GM18511 (cell line): ENCODE results near the gene CENPN.

Source experiments
- ATAC-seq: cut with Tn5 transposase; IDR thresholded peaks from one replicate; pipeline ENCODE4 v1.9.1; 2021; ENCODE audit warnings: mild to moderate bottlenecking, moderate library complexity; ENCODE audit not compliant: unreplicated experiment

CENPN gene

GRCh38 chr16:81006813-81007695, at the start of gene CENPN, which contains the start of gene CMC2:
CENPN (plus strand) TSS chr16:81007214; CDS start chr16:81011940, 4,726 bp downstream.
CMC2 (minus strand) TSS chr16:81006885; CDS start chr16:80997394, 9,491 bp downstream.
- ATAC-seq = peak; percentile 87

- ATAC-seq = no peak
Measured at GRCh38 chr16:80958284-80958683, 48.7 kb upstream of the CENPN start.

GRCh38 chr16:80962879-80963278, 44.1 kb upstream of the CENPN start:
- ATAC-seq = no peak

GRCh38 chr16:80964351-80964750, 42.7 kb upstream of the CENPN start:
- no peak for ATAC-seq

GRCh38 chr16:80966617-80967016, 40.4 kb upstream of the CENPN start:
- no peak for ATAC-seq

- no peak for ATAC-seq
Measured at GRCh38 chr16:80968386-80969113, 38.5 kb upstream of the CENPN start.

GRCh38 chr16:80969114-80969484, 37.9 kb upstream of the CENPN start:
- ATAC-seq = no peak

- peak; percentile 84 for ATAC-seq
Measured at GRCh38 chr16:80971819-80972218, 35.2 kb upstream of the CENPN start.

GRCh38 chr16:80972611-80973010, 34.4 kb upstream of the CENPN start:
- ATAC-seq = no peak

- ATAC-seq = no peak
Measured at GRCh38 chr16:80973991-80974390, 33.0 kb upstream of the CENPN start.

GRCh38 chr16:80974649-80975376, 32.2 kb upstream of the CENPN start:
- no peak for ATAC-seq

GRCh38 chr16:80976946-80977345, 30.1 kb upstream of the CENPN start:
- ATAC-seq = no peak

GRCh38 chr16:80981103-80981502, 25.9 kb upstream of the CENPN start:
- ATAC-seq = no peak

- ATAC-seq = no peak
Measured at GRCh38 chr16:80982646-80983045, 24.4 kb upstream of the CENPN start.

- no peak for ATAC-seq
Measured at GRCh38 chr16:80984124-80984892, 22.7 kb upstream of the CENPN start.

GRCh38 chr16:80985611-80986010, 21.4 kb upstream of the CENPN start:
- ATAC-seq = no peak

- ATAC-seq = no peak
Measured at GRCh38 chr16:80986557-80986956, 20.5 kb upstream of the CENPN start.

- ATAC-seq = no peak
Measured at GRCh38 chr16:80988756-80989155, 18.3 kb upstream of the CENPN start.

- no peak for ATAC-seq
Measured at GRCh38 chr16:80989801-80990200, 17.2 kb upstream of the CENPN start.

- no peak for ATAC-seq
Measured at GRCh38 chr16:80990577-80990976, 16.4 kb upstream of the CENPN start.

GRCh38 chr16:80990978-80991377, 16.0 kb upstream of the CENPN start:
- ATAC-seq = no peak
